HG03354 (cell line): ENCODE data around the gene RSPH1.

Source experiments
- ATAC-seq: cut with Tn5 transposase; IDR thresholded peaks from one replicate; pipeline ENCODE4 v1.9.1; 2021; ENCODE audit warnings: mild to moderate bottlenecking; ENCODE audit not compliant: unreplicated experiment, poor library complexity, severe bottlenecking

Gene RSPH1

GRCh38 chr21:42492201-42492600 is 3.8 kb downstream of the RSPH1 start:
- ATAC-seq = no peak

- no peak for ATAC-seq
Observed at GRCh38 chr21:42491328-42491727, 4.7 kb downstream of the RSPH1 start.

GRCh38 chr21:42490720-42491119 is 5.3 kb downstream of the RSPH1 start:
- no peak for ATAC-seq

- ATAC-seq = no peak
Observed at GRCh38 chr21:42489991-42490390, 6.0 kb downstream of the RSPH1 start.

GRCh38 chr21:42489006-42489563 is 6.9 kb downstream of the RSPH1 start:
- ATAC-seq = no peak

GRCh38 chr21:42486531-42486930 is 9.5 kb downstream of the RSPH1 start:
- no peak for ATAC-seq

GRCh38 chr21:42486072-42486471 is 10.0 kb downstream of the RSPH1 start:
- ATAC-seq = no peak

GRCh38 chr21:42484966-42485365 is 11.1 kb downstream of the RSPH1 start:
- no peak for ATAC-seq

GRCh38 chr21:42481169-42481568 is 14.9 kb downstream of the RSPH1 start:
- no peak for ATAC-seq

GRCh38 chr21:42480736-42481135 is 15.3 kb downstream of the RSPH1 start:
- ATAC-seq = no peak

GRCh38 chr21:42479582-42479981 is 16.4 kb downstream of the RSPH1 start:
- ATAC-seq = no peak

GRCh38 chr21:42478504-42478903 is 17.5 kb downstream of the RSPH1 start:
- ATAC-seq = peak; percentile 47

GRCh38 chr21:42476388-42477331 is 19.4 kb downstream of the RSPH1 start:
- ATAC-seq = no peak

GRCh38 chr21:42475526-42476387 is 20.3 kb downstream of the RSPH1 start:
- no peak for ATAC-seq

GRCh38 chr21:42475036-42475435 is 21.0 kb downstream of the RSPH1 start:
- no peak for ATAC-seq

- ATAC-seq = peak; percentile 51
Observed at GRCh38 chr21:42474043-42474831, 21.8 kb downstream of the RSPH1 start.

GRCh38 chr21:42473498-42474042 is 22.5 kb downstream of the RSPH1 start:
- ATAC-seq = no peak

GRCh38 chr21:42472521-42472920 is 23.5 kb downstream of the RSPH1 start:
- ATAC-seq = no peak

- no peak for ATAC-seq
Observed at GRCh38 chr21:42471716-42472330, 24.2 kb downstream of the RSPH1 start.
